Kidney (tissue), 14 donors: ENCODE data around the gene CCDC88C. TPM values are rescaled to one million over a fixed set of nuclear protein-coding genes. Genes with fewer than 3 reads are reported as not detected.

ENCODE experiments used
- DNase-seq, 5 donors: peaks; one replicate each; pipeline ENCODE4 v3.0.0-alpha.2; 2013 to 2020
- FAIRE-seq: peaks from 2 replicates; lab custom pipeline; 2012; peaks lifted over from hg19 to GRCh38; lab: Jason Lieb, UNC
- H3K27ac ChIP-seq, 2 donors: one replicate each; pipeline ENCODE4 v1.7.0; 2013; ENCODE audit warnings: low read depth in 2 of 2, low read length in 2 of 2, inconsistent platforms in 1 of 2
- H3K27me3 ChIP-seq: one replicate; pipeline ENCODE4 v1.7.1; 2013; ENCODE audit warnings: low read length, inconsistent platforms; ENCODE audit not compliant: control insufficient read depth, insufficient read depth
- H3K36me3 ChIP-seq, 3 donors: one replicate each; pipeline versions ENCODE4 v1.7.0 to v1.7.1; 2013; ENCODE audit warnings: low read length in 3 of 3, control low read depth in 1 of 3, inconsistent platforms in 1 of 3; ENCODE audit not compliant: insufficient read depth in 3 of 3, control insufficient read depth in 2 of 3
- H3K4me1 ChIP-seq, 3 donors: one replicate each; pipeline versions ENCODE4 v1.7.0 to v1.7.1; 2013; ENCODE audit warnings: low read length in 3 of 3, inconsistent platforms in 1 of 3, low read depth in 1 of 3; ENCODE audit not compliant: control insufficient read depth in 2 of 3, insufficient read depth in 2 of 3
- H3K4me3 ChIP-seq, 3 donors: one replicate each; pipeline versions ENCODE4 v1.7.0 to v1.8.1; 2013; ENCODE audit warnings: low read length in 3 of 3, control low read depth in 1 of 3, inconsistent platforms in 1 of 3
- H3K9ac ChIP-seq, 3 donors: one replicate each; pipeline versions ENCODE4 v1.7.0 to v1.7.1; 2013; ENCODE audit warnings: low read length in 3 of 3, control low read depth in 1 of 3, inconsistent platforms in 1 of 3
- H3K9me3 ChIP-seq, 3 donors: one replicate each; pipeline versions ENCODE4 v1.7.0 to v1.7.1; 2013; ENCODE audit warnings: low read length in 3 of 3, control low read depth in 1 of 3, inconsistent platforms in 1 of 3; ENCODE audit not compliant: control insufficient read depth in 2 of 3, insufficient read depth in 1 of 3
- CTCF ChIP-seq: IDR thresholded peaks from 3 replicates; pipeline ENCODE4 v1.5.1; 2012; ENCODE audit warnings: mild to moderate bottlenecking, moderate library complexity, borderline replicate concordance; ENCODE audit not compliant: insufficient read depth; ENCODE audit errors: extremely low read depth
- intact Hi-C: fragments of 100-400 bp; cut with DNase I; formaldehyde crosslinking; loops from one replicate; pipeline ENCODE4 v1.11.1; 2022
- polyA plus RNA-seq: library from polyadenylated mRNA; stranded (reverse); fragments of 350-450 nt; fragmentation: Illumina TruSeq; extraction: RNeasy Lipid Tissue Mini Kit (QIAGEN cat#74804); gene quantifications from one replicate; pipeline ENCODE4 v1.2.3, GENCODE V29; 2014; ENCODE audit warnings: low read depth, low replicate concordance; ENCODE audit not compliant: insufficient read depth
- total RNA-seq: library from RNA; stranded (reverse); fragmentation: NEBNext Ultra II Directional; extraction: Animal tissue kit (Norgen Biotek cat#: 25700); gene quantifications from one replicate; pipeline ENCODE4 v1.2.1, GENCODE V29; 2021
- donor health status: control.
- donor health status: control.
- donor health status: control.
- donor health status: control.
- donor health status: control.
- donor health status: DM: yes; HTN: yes; CAD: no.
- donor health status: Normal renal cell carcinoma (clear cell type).

The CCDC88C gene
- total and polyA plus RNA-seq, 2 donors from 2014 or later: 6.6 to 32.8 TPM

- intact Hi-C loops: no loop called here
- Histone ChIP-seq H3K4me3 (no peak overlapping the region), H3K9me3 (no peaks in the 10 kb centered on the region), H3K27me3 (no peaks in the 10 kb centered on the region), H3K4me1 (peaks cover 0 to 6% (median 0%) of the 10 kb centered on the region in 3 donors), H3K27ac (no peak overlapping the region), H3K9ac (no peak overlapping the region), H3K36me3 (no peaks in the 10 kb centered on the region)
- DNase-seq: no peak
- no peak for FAIRE-seq
- no peak for TF ChIP-seq CTCF
These were observed 52.1 kb downstream of the CCDC88C start for GRCh38 chr14:91365552-91365951.

GRCh38 chr14:91364524-91365270 lies 52.9 kb downstream of the CCDC88C start:
- DNase-seq (peak in 1 of 5 donors; percentile 46), FAIRE-seq (no peak)
- intact Hi-C loops: no loop called here
- no peak for TF ChIP-seq CTCF
- Histone ChIP-seq H3K9me3 (no peaks in the 10 kb centered on the region), H3K9ac (no peak overlapping the region), H3K27ac (no peak overlapping the region), H3K4me1 (peaks cover 0 to 6% (median 0%) of the 10 kb centered on the region in 3 donors), H3K4me3 (no peak overlapping the region), H3K27me3 (no peaks in the 10 kb centered on the region), H3K36me3 (no peaks in the 10 kb centered on the region)

- no peak for TF ChIP-seq CTCF
- Histone ChIP-seq H3K9me3 (no peaks in the 10 kb centered on the region), H3K36me3 (no peaks in the 10 kb centered on the region), H3K9ac (no peak overlapping the region), H3K4me1 (peaks cover 0 to 6% (median 0%) of the 10 kb centered on the region in 3 donors), H3K4me3 (no peak overlapping the region), H3K27me3 (no peaks in the 10 kb centered on the region), H3K27ac (no peak overlapping the region)
- peak in 1 of 5 donors; percentile 46 for DNase-seq
- no peak for FAIRE-seq
- intact Hi-C loops: no loop called here
These were observed 53.7 kb downstream of the CCDC88C start for GRCh38 chr14:91363776-91364523.
